GM18526 (cell line): ENCODE measurements around the gene GRIA4.

Experiments used
- POLR2A ChIP-seq: IDR thresholded peaks from 3 replicates; pipeline ENCODE4 v1.6.1; 2011; ENCODE audit not compliant: insufficient read length; ENCODE audit errors: extremely low read depth

GRIA4 gene

DNA sequence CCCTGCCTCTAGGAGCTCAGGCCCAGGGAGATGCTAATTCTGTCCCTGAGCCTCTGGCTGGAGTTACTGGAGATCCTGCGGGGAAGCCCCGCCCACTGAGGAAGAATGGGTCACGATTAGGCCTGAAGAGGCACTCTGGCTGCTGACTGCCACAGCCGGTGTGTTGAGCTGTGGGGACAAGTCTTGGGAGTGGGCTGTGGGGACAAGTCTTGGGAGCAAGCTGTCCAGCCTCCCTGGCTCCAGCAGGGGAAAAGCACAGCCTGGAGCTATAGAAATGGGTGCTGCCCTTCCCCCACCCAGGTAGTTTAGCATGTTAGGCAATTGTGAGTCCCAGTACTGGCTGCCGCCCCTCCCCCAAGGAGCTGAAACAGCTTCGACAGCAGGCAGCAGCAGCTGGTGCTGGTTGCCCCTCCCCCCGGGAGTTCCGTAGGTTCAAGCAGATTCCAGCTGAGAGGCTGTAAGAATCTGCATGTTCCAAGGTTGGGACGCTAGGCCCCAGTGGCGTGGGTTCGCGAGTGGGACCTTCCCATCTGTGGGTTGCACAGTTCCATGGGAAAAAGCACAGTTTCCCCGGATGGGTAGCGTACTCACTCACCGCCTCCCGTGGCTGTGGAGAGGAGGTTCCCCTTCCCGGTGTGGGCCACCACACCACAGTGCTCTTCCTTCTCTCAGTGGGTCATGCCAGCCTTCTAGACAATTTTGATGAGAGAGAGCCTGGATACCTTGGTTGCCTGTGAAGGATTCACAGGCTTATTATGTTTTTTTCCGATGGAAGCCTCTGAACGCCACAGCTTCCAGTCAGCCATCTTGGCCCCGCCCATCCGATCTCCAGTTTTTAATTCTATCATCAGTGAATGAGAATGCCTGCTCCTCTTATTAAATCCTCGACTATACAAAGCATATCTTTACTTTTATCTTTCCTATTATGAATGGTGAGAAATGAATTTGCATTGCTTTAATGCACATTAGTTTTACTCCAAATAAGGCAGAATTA, 350.7 kb downstream of the GRIA4 start:
- TF ChIP-seq POLR2A: no peak

GRCh38 chr11:105968021-105968697, 358.3 kb downstream of the GRIA4 start:
- TF ChIP-seq POLR2A: no peak

DNA sequence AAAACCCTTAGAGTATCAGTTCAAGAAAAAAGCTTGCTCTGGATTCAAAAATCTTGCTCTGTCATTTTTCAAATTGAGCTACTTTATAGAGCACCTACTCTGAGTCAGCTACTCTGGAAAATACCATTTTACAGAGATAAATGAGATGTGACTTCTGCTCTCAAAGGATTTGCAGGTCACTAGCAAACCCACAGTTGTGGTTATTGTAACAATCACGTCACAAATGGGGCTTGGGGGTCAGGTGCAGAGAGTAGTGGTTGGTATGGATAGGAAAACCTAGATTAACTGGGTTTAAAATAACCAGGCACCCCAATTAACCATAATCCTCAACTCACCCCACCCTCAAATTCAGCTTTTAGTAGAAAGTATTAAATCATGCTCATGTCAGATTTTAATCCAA, 359.9 kb downstream of the GRIA4 start:
- no peak for TF ChIP-seq POLR2A

- TF ChIP-seq POLR2A: no peak
These were observed 365.3 kb downstream of the GRIA4 start for GRCh38 chr11:105975128-105975527.

- TF ChIP-seq POLR2A: no peak
These were observed 370.3 kb downstream of the GRIA4 start for GRCh38 chr11:105979997-105980703.

DNA sequence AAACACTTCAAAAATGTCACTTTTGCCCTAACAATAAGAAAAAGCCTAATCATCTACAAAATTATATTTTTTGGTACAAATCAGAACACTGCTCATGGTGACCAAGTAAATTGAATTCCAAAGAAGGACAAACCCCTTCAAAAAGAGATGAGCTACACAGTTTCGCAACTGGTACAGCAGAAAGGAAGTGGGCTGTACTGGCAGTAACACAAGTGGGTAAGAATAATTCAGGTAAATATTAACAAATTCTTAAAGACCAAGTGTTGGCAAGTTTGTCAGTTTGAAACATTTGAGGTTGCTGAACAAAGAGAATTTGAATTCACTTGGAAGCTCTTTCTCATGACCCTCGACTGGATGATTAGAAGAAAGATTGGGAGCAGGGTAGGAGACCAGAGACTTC, 376.7 kb downstream of the GRIA4 start:
- TF ChIP-seq POLR2A: no peak

DNA sequence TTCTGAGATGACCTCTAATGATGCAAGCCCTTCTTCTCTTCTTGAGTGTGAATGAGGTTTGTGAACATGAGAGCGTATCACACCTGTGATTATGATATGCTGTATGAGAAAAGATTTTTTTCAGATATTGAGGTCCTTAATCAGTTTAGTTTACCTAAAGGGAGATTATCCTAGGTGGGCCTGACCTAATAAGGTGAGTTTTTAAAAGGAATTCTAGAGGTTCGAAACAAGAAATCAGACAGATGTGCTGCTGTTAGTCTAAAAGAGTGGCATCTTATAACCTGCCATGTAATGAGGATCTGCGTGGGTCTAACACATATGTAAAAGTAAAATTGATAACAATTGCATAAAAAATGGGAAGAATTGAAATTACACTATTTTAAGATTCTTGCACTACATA, 378.3 kb downstream of the GRIA4 start:
- TF ChIP-seq POLR2A: no peak

DNA sequence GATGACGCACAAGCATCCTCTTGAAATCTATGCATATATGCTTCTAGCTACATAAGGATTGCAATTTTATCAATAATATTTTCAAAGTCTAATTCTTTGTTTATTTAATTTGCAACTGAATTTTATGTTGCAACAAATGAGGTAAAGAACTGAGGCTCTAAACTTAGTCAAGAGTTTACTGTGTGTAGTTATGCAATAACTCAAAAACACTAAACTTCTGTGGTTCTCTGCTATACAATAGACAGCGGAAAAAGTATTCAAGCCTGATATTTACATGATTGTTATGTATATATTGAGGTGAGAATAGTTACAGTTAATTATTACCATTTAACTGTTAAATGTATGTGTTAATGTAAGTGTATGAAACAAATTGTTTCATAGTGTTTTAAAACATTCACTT, 379.3 kb downstream of the GRIA4 start:
- no peak for TF ChIP-seq POLR2A

GRCh38 chr11:105991888-105992287, 382.0 kb downstream of the GRIA4 start:
- no peak for TF ChIP-seq POLR2A

DNA sequence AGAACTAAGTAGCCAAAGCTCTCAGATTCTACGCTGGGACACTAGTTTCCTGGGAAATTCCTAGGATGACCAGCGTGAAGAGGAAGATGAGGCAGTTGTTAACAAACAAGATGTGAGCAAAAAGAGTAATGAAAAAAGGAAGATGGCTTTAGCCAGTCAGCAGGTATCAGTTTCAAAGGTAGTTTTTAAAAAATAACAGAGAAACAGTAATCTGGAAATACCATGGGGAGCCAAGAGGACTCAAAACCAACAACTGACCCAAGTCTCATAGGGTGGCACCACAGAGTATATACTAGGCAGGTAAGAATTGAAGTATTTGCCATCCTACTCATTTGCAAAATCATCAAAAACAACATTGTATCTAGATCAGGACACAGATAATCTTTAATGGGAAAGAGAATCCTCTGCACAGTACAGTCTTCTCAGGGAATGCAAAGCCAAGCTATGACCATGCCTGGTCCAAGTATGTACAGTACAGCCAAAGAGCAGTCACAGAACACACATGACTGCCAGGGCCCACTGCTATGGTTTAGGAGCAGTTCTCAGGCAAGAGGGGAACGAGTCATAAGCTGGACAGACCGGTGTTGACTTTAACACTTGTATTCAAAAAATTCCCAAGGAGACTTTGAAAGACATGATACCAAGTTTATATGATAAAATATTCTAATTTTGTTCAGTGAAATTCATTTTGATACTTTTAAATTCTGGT, 391.6 kb downstream of the GRIA4 start:
- TF ChIP-seq POLR2A: no peak

GRCh38 chr11:106011481-106011880, 401.6 kb downstream of the GRIA4 start:
- no peak for TF ChIP-seq POLR2A

DNA sequence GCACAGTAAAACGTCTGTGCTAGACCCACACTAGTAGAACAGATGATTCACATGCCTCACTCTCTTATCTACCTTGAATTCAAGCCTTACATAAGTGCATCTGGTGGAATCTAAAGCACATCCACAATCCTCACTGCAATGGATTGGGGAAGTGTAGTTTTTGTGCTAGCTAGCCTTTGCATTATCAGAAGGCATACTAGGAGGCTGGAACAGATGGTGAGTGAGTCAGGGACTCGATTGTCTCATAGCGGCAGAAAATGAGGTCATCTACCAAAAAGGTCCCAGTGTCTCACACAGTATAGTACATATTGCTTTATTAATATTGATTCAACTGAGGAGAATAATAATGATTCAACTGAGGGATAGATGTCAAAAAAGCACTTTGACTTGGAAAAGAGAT, 402.9 kb downstream of the GRIA4 start:
- no peak for TF ChIP-seq POLR2A

- TF ChIP-seq POLR2A: no peak
These were observed 404.2 kb downstream of the GRIA4 start for GRCh38 chr11:106014035-106014434.

GRCh38 chr11:106014620-106015019, 404.7 kb downstream of the GRIA4 start:
- TF ChIP-seq POLR2A: no peak

DNA sequence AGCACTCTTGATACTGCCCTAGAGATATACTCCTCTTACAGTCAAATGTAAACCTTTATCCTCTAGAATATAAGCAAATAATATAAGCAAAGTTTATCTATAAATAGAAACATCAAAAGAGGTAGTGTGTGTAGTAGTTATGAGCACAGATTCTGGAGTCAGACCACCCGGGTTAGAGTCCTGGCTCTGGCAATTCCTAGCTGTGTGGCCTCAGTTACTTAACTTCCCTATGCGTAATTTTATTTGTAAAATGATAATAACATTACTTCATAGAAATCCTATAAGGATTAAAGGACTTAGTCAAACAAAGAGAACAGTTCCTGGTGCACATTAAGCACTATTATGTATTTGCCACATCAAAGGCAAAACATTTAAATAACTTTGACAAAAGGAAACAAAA, 405.2 kb downstream of the GRIA4 start:
- no peak for TF ChIP-seq POLR2A

GRCh38 chr11:106017093-106017492, 407.2 kb downstream of the GRIA4 start:
- TF ChIP-seq POLR2A: no peak
